Astrocyte of the cerebellum (primary cell): ENCODE measurements around the gene SPTBN1.

Experiments used
- DNase-seq: peaks from one replicate; pipeline ENCODE4 v3.0.0-alpha.2; 2011; ENCODE audit warnings: low read depth
- H3K4me3 ChIP-seq: 2 replicates; pipeline ENCODE4 v1.5.1; 2011; ENCODE audit warnings: mild to moderate bottlenecking, low read depth, low read length, moderate library complexity
- CTCF ChIP-seq: IDR thresholded peaks from 2 replicates; pipeline ENCODE4 v1.5.1; 2012; ENCODE audit warnings: low read length, low read depth, moderate library complexity, mild to moderate bottlenecking; ENCODE audit errors: missing control alignments
- in situ Hi-C: cut with HindIII; loops from 2 replicates; pipeline ENCODE4 v1.10.0; 2017; ENCODE audit warnings: low sequenced_read_pairs

SPTBN1 gene

GRCh38 chr2:54704238-54704637 is 248.1 kb downstream of the SPTBN1 start:
- in situ Hi-C loops: loop anchor here (10.0 kb wide), 1 partner anchor 179 kb away; no protein-coding TSS in a partner anchor
- no peak for TF ChIP-seq CTCF
- no peak overlapping the region for H3K4me3 ChIP-seq
- DNase-seq: no peak

GRCh38 chr2:54704688-54705605 is 248.8 kb downstream of the SPTBN1 start:
- peak; percentile 62 for DNase-seq
- in situ Hi-C loops: loop anchor here (5.0 to 10.0 kb wide), 2 partner anchors 180 to 543 kb away; no protein-coding TSS in a partner anchor
- H3K4me3 ChIP-seq: no peak overlapping the region
- peak; percentile 25 for TF ChIP-seq CTCF

- DNase-seq: no peak
- no peak overlapping the region for H3K4me3 ChIP-seq
- in situ Hi-C loops: loop anchor here (5.0 to 10.0 kb wide), 2 partner anchors 182 to 544 kb away; no protein-coding TSS in a partner anchor
- no peak for TF ChIP-seq CTCF
Observed at GRCh38 chr2:54706622-54707021, 250.5 kb downstream of the SPTBN1 start.

- peak; percentile 25 for TF ChIP-seq CTCF
- DNase-seq: no peak
- in situ Hi-C loops: loop anchor here (5.0 to 10.0 kb wide), 2 partner anchors 184 to 546 kb away; no protein-coding TSS in a partner anchor
- H3K4me3 ChIP-seq: peak overlapping the region; percentile 39
Observed at GRCh38 chr2:54708584-54709335, 252.6 kb downstream of the SPTBN1 start.

GRCh38 chr2:54709336-54709809 is 253.2 kb downstream of the SPTBN1 start:
- in situ Hi-C loops: loop anchor here (5.0 to 10.0 kb wide), 2 partner anchors 185 to 547 kb away; no protein-coding TSS in a partner anchor
- H3K4me3 ChIP-seq: peak overlapping the region; percentile 39
- DNase-seq: no peak
- TF ChIP-seq CTCF: no peak

- in situ Hi-C loops: no loop called here
- H3K4me3 ChIP-seq: no peak overlapping the region
- no peak for TF ChIP-seq CTCF
- DNase-seq: no peak
Observed at GRCh38 chr2:54710216-54710615, 254.1 kb downstream of the SPTBN1 start.
